ENCODE results near the gene QPCT.

QPCT gene

GRCh38 chr2:37324536-37324785 is 20.0 kb upstream of the QPCT start:
- H4K20me1 ChIP-seq (ENCODE audit: control insufficient read depth, insufficient read depth, low read depth, low read length), result peaks cover 13% of the 10 kb centered on the region; the same call in 1 of the 2 replicates
- H3K27me3 ChIP-seq (ENCODE audit: control insufficient read depth, low read length), result peaks cover 10% of the 10 kb centered on the region
- H3K27ac ChIP-seq (ENCODE audit: low read depth, low read length), result 0 out of 2 replicates have a peak overlapping the region, but pooled peaks have one; percentile 53
- peaks cover 47% of the 10 kb centered on the region for H3K79me2 ChIP-seq (ENCODE audit: control insufficient read depth, low read length)
- peaks cover 29% of the 10 kb centered on the region for H3K36me3 ChIP-seq (ENCODE audit: control insufficient read depth, low read length)
- H3K4me3 ChIP-seq (ENCODE audit: low read length), result peak overlapping the region; percentile 97
- H3K4me1 ChIP-seq (ENCODE audit: control insufficient read depth, low read length), result peaks cover 48% of the 10 kb centered on the region
- H3K9me2 ChIP-seq (replicated peaks; ENCODE audit: control insufficient read depth, low read length), result no peaks in the 10 kb centered on the region
- H3K9me3 ChIP-seq (ENCODE audit: control insufficient read depth, insufficient read depth, low read length), result no peaks in the 10 kb centered on the region
- TF ChIP-seq CTCF (IDR thresholded peaks at IDR 0.05; ENCODE audit: low read depth, low read length, poor library complexity, severe bottlenecking) (no peak), EZH2phosphoT487 (IDR thresholded peaks at IDR 0.05; ENCODE audit: borderline replicate concordance, low read length) (no peak)
- H3K4me2 ChIP-seq (ENCODE audit: low read length), result peak overlapping the region; percentile 90
- peaks cover 17% of the 10 kb centered on the region for H3F3A ChIP-seq (ENCODE audit: control insufficient read depth, insufficient read depth)

- Histone ChIP-seq H3K9me3 (ENCODE audit: control insufficient read depth, insufficient read depth, low read length) (no peaks in the 10 kb centered on the region), H3K4me3 (ENCODE audit: low read length) (peak within 1 kb of the TSS; percentile 97), H3K36me3 (ENCODE audit: control insufficient read depth, low read length) (peaks cover 23% of the 10 kb centered on the region), H3K79me2 (ENCODE audit: control insufficient read depth, low read length) (peaks cover 42% of the 10 kb centered on the region), H3K4me1 (ENCODE audit: control insufficient read depth, low read length) (peaks cover 42% of the 10 kb centered on the region), H3K27ac (ENCODE audit: low read depth, low read length) (peak within 1 kb of the TSS; percentile 53), H3F3A (ENCODE audit: control insufficient read depth, insufficient read depth) (peaks cover 17% of the 10 kb centered on the region), H4K20me1 (ENCODE audit: control insufficient read depth, insufficient read depth, low read depth, low read length) (peaks cover 13% of the 10 kb centered on the region; the same call in 1 of the 2 replicates), H3K9me2 (replicated peaks; ENCODE audit: control insufficient read depth, low read length) (no peaks in the 10 kb centered on the region), H3K27me3 (ENCODE audit: control insufficient read depth, low read length) (peaks cover 10% of the 10 kb centered on the region), H3K4me2 (ENCODE audit: low read length) (peak within 1 kb of the TSS; percentile 90)
- peak; percentile 95; the same call in 1 of the 2 replicates for TF ChIP-seq EZH2phosphoT487 (IDR thresholded peaks at IDR 0.05; ENCODE audit: borderline replicate concordance, low read length)
- no peak for TF ChIP-seq CTCF (IDR thresholded peaks at IDR 0.05; ENCODE audit: low read depth, low read length, poor library complexity, severe bottlenecking)
These were observed 19.4 kb upstream of the QPCT start, which contains the start of gene PRKD3 for GRCh38 chr2:37324786-37325624. PRKD3 (minus strand) TSS chr2:37324833; CDS start chr2:37316524, 8,309 bp downstream.

GRCh38 chr2:37325625-37326071 is 18.8 kb upstream of the QPCT start:
- no peak overlapping the region for H3K27ac ChIP-seq (ENCODE audit: low read depth, low read length)

More at GRCh38 chr2:37325625-37326071, 18.8 kb upstream of the QPCT start:
- H3K36me3 ChIP-seq (ENCODE audit: control insufficient read depth, low read length), result peaks cover 22% of the 10 kb centered on the region
- H4K20me1 ChIP-seq (ENCODE audit: control insufficient read depth, insufficient read depth, low read depth, low read length), result peaks cover 13% of the 10 kb centered on the region; the same call in 1 of the 2 replicates
- H3F3A ChIP-seq (ENCODE audit: control insufficient read depth, insufficient read depth), result peaks cover 17% of the 10 kb centered on the region
- peaks cover 36% of the 10 kb centered on the region for H3K79me2 ChIP-seq (ENCODE audit: control insufficient read depth, low read length)
- no peaks in the 10 kb centered on the region for H3K9me3 ChIP-seq (ENCODE audit: control insufficient read depth, insufficient read depth, low read length)
- peaks cover 10% of the 10 kb centered on the region for H3K27me3 ChIP-seq (ENCODE audit: control insufficient read depth, low read length)
- peaks cover 36% of the 10 kb centered on the region for H3K4me1 ChIP-seq (ENCODE audit: control insufficient read depth, low read length)
- peak overlapping the region; percentile 97 for H3K4me3 ChIP-seq (ENCODE audit: low read length)
- H3K9me2 ChIP-seq (replicated peaks; ENCODE audit: control insufficient read depth, low read length), result no peaks in the 10 kb centered on the region
- TF ChIP-seq CTCF (IDR thresholded peaks at IDR 0.05; ENCODE audit: low read depth, low read length, poor library complexity, severe bottlenecking) (no peak), EZH2phosphoT487 (IDR thresholded peaks at IDR 0.05; ENCODE audit: borderline replicate concordance, low read length) (no peak)
- peak overlapping the region; percentile 76 for H3K4me2 ChIP-seq (ENCODE audit: low read length)
